RWPE2 (cell line): ENCODE data around the gene RTEL1.

Source experiments
- ATAC-seq: fragments of 200-7000 bp; cut with Tn5 transposase; 3 replicates; pipeline ENCODE4 v1.9.1; 2021; ENCODE audit warnings: low read depth
- DNase-seq: peaks from one replicate; pipeline ENCODE4 v3.0.0-alpha.2; 2020; ENCODE audit warnings: low spot score
- H3K27ac ChIP-seq: fragments of 450-650 bp; 2 replicates; pipeline ENCODE4 v1.5.1; 2017; ENCODE audit warnings: mild to moderate bottlenecking; ENCODE audit not compliant: poor library complexity, severe bottlenecking
- H3K27me3 ChIP-seq: fragments of 250-450 bp; sonication (Bioruptor Pico); 2 replicates; pipeline ENCODE4 v1.5.1; 2021; ENCODE audit warnings: mild to moderate bottlenecking, moderate library complexity; ENCODE audit not compliant: insufficient read depth, poor library complexity, severe bottlenecking
- H3K36me3 ChIP-seq: fragments of 250-450 bp; sonication (Bioruptor Pico); 2 replicates; pipeline ENCODE4 v1.5.1; 2020; ENCODE audit warnings: low read depth, mild to moderate bottlenecking, moderate library complexity
- H3K4me1 ChIP-seq: fragments of 250-450 bp; sonication (Bioruptor Pico); 2 replicates; pipeline ENCODE4 v1.5.1; 2021; ENCODE audit warnings: mild to moderate bottlenecking, moderate library complexity; ENCODE audit not compliant: insufficient read depth, poor library complexity, severe bottlenecking
- H3K4me3 ChIP-seq: fragments of 250-450 bp; sonication (Bioruptor Pico); 2 replicates; pipeline ENCODE4 v1.5.1; 2021; ENCODE audit warnings: mild to moderate bottlenecking, moderate library complexity; ENCODE audit not compliant: severe bottlenecking
- H3K9me3 ChIP-seq: fragments of 250-450 bp; sonication (Bioruptor Pico); 2 replicates; pipeline ENCODE4 v1.5.1; 2021; ENCODE audit warnings: mild to moderate bottlenecking, moderate library complexity; ENCODE audit not compliant: severe bottlenecking
- CTCF ChIP-seq: fragments of 450-650 bp; IDR thresholded peaks from one replicate; pipeline ENCODE4 v1.5.1; 2017; ENCODE audit warnings: mild to moderate bottlenecking, moderate library complexity; ENCODE audit not compliant: poor library complexity, severe bottlenecking

The RTEL1 gene

GRCh38 chr20:63641146-63641791, 16.8 kb upstream of the RTEL1 start:
- ATAC-seq, result peak; percentile 18
- no peaks in the 10 kb centered on the region for H3K9me3 ChIP-seq
- no peaks in the 10 kb centered on the region for H3K27me3 ChIP-seq
- H3K36me3 ChIP-seq, result no peaks in the 10 kb centered on the region
- H3K27ac ChIP-seq, result peak overlapping the region; percentile 42
- H3K4me3 ChIP-seq, result peak overlapping the region; percentile 34
- DNase-seq, result peak; percentile 84
- TF ChIP-seq CTCF, result no peak
- H3K4me1 ChIP-seq, result no peaks in the 10 kb centered on the region

- H3K36me3 ChIP-seq, result no peaks in the 10 kb centered on the region
- no peaks in the 10 kb centered on the region for H3K27me3 ChIP-seq
- no peaks in the 10 kb centered on the region for H3K9me3 ChIP-seq
- DNase-seq (peak; percentile 100), ATAC-seq (peak; percentile 85)
- no peaks in the 10 kb centered on the region for H3K4me1 ChIP-seq
- peak; percentile 57 for TF ChIP-seq CTCF
- H3K27ac ChIP-seq, result peak overlapping the region; percentile 79
- peak overlapping the region; percentile 57 for H3K4me3 ChIP-seq
Observed at GRCh38 chr20:63641792-63642523, 16.2 kb upstream of the RTEL1 start.

- no peaks in the 10 kb centered on the region for H3K9me3 ChIP-seq
- no peak for TF ChIP-seq CTCF
- DNase-seq, result peak; percentile 88
- no peaks in the 10 kb centered on the region for H3K36me3 ChIP-seq
- peak overlapping the region; percentile 57 for H3K4me3 ChIP-seq
- H3K27ac ChIP-seq, result peak overlapping the region; percentile 79
- peak; percentile 24 for ATAC-seq
- H3K27me3 ChIP-seq, result no peaks in the 10 kb centered on the region
- H3K4me1 ChIP-seq, result no peaks in the 10 kb centered on the region
Observed at GRCh38 chr20:63642527-63643247, 15.4 kb upstream of the RTEL1 start.

- DNase-seq (no peak), ATAC-seq (no peak)
- no peak overlapping the region for H3K27ac ChIP-seq
- H3K4me1 ChIP-seq, result no peaks in the 10 kb centered on the region
- TF ChIP-seq CTCF, result no peak
- H3K36me3 ChIP-seq, result no peaks in the 10 kb centered on the region
- H3K9me3 ChIP-seq, result no peaks in the 10 kb centered on the region
- H3K4me3 ChIP-seq, result no peak overlapping the region
- no peaks in the 10 kb centered on the region for H3K27me3 ChIP-seq
Observed at GRCh38 chr20:63643499-63643898, 14.6 kb upstream of the RTEL1 start.
